GM12891 (cell line): ENCODE data around the gene PPP1R9B.

Experiments
- DNase-seq: peaks from one replicate; pipeline ENCODE4 v3.0.0; 2011; ENCODE audit warnings: low spot score; ENCODE audit not compliant: insufficient read length
- FAIRE-seq: peaks from 2 replicates; lab custom pipeline; 2011; peaks lifted over from hg19 to GRCh38; lab: Jason Lieb, UNC
- PAX5 ChIP-seq: IDR thresholded peaks from 2 replicates; pipeline ENCODE4 v1.6.1; 2011; ENCODE audit warnings: low read length, moderate library complexity, mild to moderate bottlenecking; ENCODE audit not compliant: insufficient read depth, severe bottlenecking
- POLR2A ChIP-seq: IDR thresholded peaks from 2 replicates; pipeline ENCODE4 v1.6.1; 2011; ENCODE audit warnings: low read depth, low read length, control low read depth
- POLR2AphosphoS5 ChIP-seq: IDR thresholded peaks from 2 replicates; pipeline ENCODE4 v1.6.1; 2011; ENCODE audit warnings: low read depth, low read length, control low read depth
- POU2F2 ChIP-seq: IDR thresholded peaks from 2 replicates; pipeline ENCODE4 v1.6.1; 2011; ENCODE audit warnings: low read depth, mild to moderate bottlenecking, control low read depth, low read length, moderate library complexity
- SPI1 ChIP-seq: IDR thresholded peaks from 2 replicates; pipeline ENCODE4 v1.6.1; 2011; ENCODE audit warnings: low read depth, low read length, control low read depth
- TAF1 ChIP-seq: IDR thresholded peaks from 2 replicates; pipeline ENCODE4 v1.6.1; 2011; ENCODE audit warnings: low read depth, low read length, control low read depth

The PPP1R9B gene

DNA sequence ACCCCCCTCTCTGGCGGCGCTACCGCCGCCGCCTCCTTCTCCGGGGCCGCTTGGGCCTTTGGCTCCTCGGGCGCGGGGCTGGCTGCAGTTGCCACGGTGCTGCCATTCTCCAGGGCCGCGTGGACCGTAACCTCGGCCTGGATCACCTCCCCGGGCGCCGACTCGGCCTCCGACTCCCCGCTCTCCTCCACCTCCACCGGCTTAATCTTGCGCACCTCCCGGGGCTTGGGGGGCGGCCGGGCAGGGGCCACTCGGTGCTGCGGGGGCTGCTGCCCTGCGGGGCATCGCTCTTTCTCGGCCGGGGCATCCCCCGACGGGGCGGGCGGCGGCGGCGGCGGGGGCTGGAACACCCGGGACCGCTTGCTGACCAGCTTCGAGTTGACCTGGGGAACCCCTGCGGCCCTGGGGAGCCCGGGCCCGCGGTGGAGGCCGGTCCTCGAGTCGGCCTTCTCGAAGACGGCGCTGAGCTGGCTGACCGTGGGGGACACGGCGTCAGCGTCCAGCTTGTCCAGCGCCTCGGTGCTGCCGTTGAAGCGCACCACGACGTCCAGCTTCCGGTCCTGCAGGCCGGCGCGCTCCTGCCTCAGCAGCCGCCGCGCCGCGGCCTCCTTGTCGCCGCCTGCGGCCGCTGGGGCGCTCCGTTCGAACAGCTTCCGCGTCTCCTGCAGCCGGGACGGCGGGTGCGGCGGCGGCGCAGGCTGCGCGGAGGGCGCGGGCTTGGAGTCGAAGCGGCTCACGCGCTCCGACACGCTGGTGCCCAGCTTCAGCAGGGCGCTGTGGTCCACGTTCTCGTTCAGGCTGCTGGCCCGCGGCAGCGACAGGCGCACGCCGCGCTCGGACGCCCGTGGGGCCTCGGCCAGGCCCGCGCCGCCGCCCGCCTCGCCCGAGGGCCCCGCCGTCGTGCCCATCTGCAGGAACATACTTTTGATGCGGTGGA lies 792 bp downstream of the PPP1R9B start:
- no peak for TF ChIP-seq PAX5
- no peak for TF ChIP-seq POU2F2
- TF ChIP-seq TAF1 = no peak
- TF ChIP-seq POLR2AphosphoS5 = no peak
- no peak for TF ChIP-seq POLR2A
- no peak for TF ChIP-seq SPI1
- no peak for DNase-seq
- FAIRE-seq = peak; percentile 50

DNA sequence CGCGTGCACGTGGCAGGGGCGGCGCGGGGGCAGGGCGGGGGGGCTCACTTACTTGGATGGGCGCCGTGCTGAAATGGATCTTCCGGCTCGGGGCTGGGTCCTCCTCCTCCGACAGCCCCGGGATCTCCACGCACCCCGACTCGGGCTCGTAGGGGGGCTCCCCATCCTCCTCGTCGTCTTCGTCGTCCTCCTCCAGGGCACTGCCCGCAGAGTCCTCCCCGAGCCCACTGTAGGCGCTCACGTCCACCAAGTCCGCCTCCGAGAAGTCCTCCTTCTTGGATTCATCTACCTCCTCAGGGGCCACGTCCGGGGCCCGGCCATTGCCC lies 1.4 kb downstream of the PPP1R9B start:
- FAIRE-seq = no peak

DNA sequence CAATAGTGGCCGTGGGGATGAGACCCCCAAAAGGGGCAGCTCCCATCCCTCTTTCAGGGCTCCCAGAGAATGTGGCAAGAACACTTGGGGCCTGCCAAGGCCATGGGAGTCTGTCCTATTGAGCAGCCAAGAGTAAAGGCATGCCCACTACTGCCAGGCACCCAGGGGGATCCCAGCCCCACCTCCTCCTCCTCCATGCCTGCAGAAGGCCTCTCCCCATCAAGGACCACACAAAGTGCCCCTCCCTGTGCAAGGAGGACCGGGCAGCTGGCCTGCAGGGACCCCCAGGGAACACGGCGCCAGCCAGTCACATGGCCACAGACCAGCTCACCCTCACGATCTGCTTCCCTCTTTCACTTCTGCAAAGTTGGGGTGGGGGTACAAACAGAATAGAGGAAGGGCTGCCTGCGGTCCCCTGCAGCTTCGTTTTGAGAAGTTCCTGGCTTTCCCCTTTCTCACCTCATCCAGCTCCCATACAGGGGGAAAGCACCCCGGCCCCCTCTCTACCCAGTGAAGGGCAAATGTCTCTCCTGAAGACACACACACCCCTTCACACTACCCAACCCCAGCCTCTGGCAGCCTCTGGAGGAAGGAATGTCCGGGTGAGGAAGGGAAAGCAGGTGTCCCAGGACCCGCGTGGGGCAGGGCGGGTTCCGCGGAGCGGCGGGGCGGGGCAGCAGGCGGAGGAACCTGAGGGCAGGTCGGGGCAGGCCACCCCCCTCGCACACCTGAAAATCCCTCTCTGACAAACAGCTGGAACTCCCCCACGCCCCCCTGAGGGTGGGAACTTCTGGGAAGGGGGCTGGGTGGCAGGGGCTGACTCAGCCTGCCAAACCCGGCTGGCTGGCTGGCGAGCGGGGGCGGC lies 2.0 kb downstream of the PPP1R9B start:
- peak; percentile 98 for FAIRE-seq
- TF ChIP-seq SPI1 (peak; percentile 99), POLR2A (no peak; the same call in 1 of the 2 replicates), TAF1 (peak; percentile 40; the same call in 1 of the 2 replicates), POLR2AphosphoS5 (0 out of 2 replicates have a peak, but pooled peaks have one; percentile 30), PAX5 (peak; percentile 2), POU2F2 (peak; percentile 80)
- peak; percentile 72 for DNase-seq

More for the DNA sequence above, 1.4 kb downstream of the PPP1R9B start:
- DNase-seq = no peak
- no peak for TF ChIP-seq POLR2AphosphoS5
- TF ChIP-seq TAF1 = peak; percentile 35; the same call in 1 of the 2 replicates

DNA sequence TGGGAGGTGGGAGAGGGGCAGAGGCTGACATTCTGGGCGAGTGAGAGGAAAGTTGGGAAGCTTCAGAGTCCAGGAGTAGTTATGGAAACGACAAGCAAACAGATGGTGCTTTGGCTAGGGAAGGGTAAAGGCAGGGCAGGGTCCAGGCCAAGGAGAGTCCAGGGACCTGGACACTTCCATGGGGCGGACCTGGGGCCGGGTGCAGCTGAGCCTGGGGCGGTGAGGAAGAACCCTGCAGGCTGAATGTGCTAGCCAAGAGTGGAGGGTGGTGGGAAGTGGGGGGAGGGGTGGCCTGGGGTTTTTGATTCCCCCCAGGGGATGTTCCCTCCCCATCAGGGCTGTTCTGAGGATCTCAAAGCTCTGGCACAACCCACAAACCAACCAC lies 2.6 kb downstream of the PPP1R9B start:
- TF ChIP-seq SPI1 (no peak), POU2F2 (no peak), POLR2AphosphoS5 (no peak), TAF1 (no peak), POLR2A (peak; percentile 46), PAX5 (no peak)
- FAIRE-seq = no peak
- DNase-seq = no peak

DNA sequence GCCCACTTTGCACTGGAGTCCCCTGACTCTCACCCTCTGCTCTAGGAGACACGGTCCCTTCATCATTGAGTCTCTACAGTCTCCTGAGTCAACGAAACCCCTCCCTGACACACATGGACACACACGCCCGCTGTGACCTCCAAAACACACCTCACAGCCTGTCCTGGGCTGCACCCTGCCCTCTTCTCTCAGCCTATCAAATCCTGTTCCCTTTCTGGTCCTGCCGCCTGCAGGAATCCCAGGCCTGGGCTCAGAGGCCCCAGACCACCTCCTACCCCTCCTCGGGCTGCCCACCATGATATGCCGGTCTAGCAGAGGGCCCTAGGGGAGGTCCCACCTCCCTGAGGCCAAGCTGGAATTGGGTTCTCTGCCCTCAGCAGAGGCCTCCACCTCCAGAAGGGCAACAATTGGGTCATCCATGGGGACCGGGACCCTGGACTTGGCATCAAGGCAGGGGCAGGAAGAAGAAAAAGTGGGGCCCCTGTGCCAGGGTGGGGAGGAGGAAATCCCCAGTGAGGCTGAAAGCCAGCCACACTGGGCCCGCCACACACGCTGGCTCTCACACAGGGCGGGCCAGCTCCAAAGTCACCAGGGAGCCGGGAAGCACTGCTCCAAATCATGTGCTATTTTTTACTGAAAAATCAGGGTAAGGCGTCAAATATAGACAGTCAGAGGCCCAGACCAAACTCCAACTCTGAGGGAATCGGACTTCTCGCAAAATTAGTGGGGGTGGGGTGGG lies 3.4 kb downstream of the PPP1R9B start:
- peak; percentile 84 for FAIRE-seq
- no peak for DNase-seq
- no peak for TF ChIP-seq PAX5
- no peak for TF ChIP-seq SPI1
- TF ChIP-seq TAF1 = no peak
- TF ChIP-seq POLR2AphosphoS5 = no peak
- no peak for TF ChIP-seq POLR2A

DNA sequence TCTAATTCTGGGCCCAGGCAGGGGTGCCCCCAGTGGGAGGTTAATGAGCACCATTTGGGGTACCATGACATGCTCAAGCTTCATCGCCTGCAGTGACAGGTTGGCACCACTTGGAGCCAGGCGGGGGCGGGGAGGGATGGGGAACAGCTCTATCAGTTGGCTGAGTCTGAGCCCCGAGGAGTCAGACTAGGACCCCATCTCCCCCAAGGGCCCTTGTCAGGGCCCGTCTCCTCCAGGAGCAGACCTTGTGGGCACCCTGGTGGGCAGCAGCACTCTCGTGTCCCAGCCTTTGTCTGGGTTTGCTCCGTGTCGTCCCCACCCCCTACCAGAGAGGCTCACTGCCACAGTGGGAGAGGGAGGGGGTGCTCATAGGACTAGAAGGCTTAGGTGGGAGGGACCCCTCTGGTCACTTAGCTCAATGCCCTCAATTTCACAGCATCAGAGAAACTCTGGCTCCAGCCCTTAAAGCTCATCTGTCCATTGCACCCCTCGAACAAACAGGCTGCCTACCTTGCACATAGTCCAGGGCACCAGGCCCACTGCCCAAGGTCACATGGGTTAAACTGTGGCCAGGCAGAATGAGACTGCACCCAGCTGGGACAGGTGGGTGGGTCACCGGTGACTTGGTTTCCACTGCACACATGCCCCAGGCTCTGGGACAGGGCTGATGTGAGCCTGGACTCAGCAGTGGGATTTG lies 4.1 kb downstream of the PPP1R9B start:
- TF ChIP-seq PAX5 (no peak), TAF1 (no peak), POLR2AphosphoS5 (no peak), POLR2A (no peak), SPI1 (no peak), POU2F2 (no peak)
- FAIRE-seq = peak; percentile 28
- DNase-seq = no peak

DNA sequence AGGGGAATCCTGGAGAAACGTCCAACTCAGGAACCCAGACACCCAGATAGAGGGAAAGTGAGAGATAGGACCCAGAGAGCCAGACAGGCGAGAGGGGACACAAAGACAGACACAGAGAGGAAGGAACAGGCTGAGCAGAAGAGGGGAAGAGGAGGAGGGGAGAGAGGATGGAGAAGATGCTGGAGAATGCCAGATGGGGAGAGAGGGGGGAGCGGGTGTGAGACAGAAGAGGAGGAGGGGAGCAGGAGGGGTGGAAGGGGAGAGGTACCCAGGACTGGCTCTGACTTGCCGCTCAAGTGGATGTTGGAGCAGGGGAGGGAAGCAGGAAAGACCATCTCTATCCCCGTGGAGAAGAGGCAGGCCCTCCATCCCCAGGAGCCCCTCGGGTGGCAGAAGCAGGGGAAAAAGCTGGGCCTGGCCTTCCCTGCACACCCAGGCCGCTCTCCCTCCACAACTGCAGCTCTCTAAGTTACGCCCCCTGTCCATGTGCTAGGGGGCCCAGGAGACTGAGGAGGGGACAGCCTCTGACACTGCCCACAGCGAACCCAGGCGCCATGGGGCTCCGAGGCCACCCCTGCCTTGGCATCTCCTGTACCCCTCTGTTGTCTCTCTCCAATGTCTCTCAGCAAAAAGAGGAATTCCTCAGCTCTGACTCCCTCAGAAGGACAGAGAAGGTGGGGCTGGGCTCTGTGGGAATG lies 4.8 kb downstream of the PPP1R9B start:
- no peak for DNase-seq
- no peak for FAIRE-seq

DNA sequence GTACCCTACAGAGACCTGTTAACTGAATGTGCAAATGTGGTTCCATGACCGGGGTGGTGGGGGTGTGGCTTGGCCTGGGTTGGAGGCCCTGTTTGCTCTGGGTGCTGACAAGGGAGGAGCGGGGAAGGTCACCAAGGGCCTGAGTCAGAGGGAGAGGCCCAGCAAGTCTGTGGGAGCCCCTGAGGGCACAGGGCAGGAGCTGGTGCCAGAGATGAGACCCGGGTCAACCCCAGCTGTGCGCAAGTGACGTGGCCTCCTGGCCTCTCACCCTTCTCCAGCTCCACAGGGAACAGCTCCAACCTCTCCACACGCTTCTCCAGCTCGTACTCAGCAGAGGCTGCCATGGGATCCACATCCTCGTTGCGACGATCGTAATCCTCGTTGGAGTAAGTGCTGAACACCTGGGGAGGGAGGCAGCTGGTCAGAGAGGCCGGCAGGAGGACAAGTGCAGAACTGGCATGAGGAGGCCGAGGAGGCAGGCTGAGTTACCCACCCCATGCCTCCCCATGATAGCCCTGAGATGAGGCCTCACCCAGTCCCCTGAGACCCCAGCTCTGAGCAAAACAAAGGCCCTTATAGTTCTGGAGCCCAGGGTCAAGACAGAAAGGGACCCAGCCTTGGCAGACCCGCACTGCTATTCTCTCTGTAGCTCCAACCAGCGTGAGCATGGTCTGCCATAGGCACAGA lies 5.5 kb downstream of the PPP1R9B start:
- DNase-seq = no peak
- FAIRE-seq = peak; percentile 40

More for the DNA sequence above, 4.8 kb downstream of the PPP1R9B start:
- no peak for TF ChIP-seq POLR2AphosphoS5
- TF ChIP-seq PAX5 = no peak
- no peak for TF ChIP-seq TAF1
- no peak for TF ChIP-seq POLR2A
- no peak for TF ChIP-seq SPI1
- no peak for TF ChIP-seq POU2F2

More for the DNA sequence above, 5.5 kb downstream of the PPP1R9B start:
- TF ChIP-seq POLR2A (no peak), PAX5 (no peak), POLR2AphosphoS5 (no peak), TAF1 (no peak), SPI1 (no peak), POU2F2 (no peak)
